Stimulated activated CD4-positive, alpha-beta T cell treated with anti-CD3 and anti-CD28 coated beads, Interleukin-4, amount 100 ng/mL, for 48 hours (primary cell): ENCODE measurements around the gene TNFSF9.
A peak's percentile ranks its signal among the peaks of the same experiment; 100 is the strongest.

Experiments
- DNase-seq, 2 donors: peaks; one replicate each; pipeline ENCODE4 v3.0.0-alpha.2; 2020; ENCODE audit warnings: low read depth in 2 of 2

The TNFSF9 gene

DNA sequence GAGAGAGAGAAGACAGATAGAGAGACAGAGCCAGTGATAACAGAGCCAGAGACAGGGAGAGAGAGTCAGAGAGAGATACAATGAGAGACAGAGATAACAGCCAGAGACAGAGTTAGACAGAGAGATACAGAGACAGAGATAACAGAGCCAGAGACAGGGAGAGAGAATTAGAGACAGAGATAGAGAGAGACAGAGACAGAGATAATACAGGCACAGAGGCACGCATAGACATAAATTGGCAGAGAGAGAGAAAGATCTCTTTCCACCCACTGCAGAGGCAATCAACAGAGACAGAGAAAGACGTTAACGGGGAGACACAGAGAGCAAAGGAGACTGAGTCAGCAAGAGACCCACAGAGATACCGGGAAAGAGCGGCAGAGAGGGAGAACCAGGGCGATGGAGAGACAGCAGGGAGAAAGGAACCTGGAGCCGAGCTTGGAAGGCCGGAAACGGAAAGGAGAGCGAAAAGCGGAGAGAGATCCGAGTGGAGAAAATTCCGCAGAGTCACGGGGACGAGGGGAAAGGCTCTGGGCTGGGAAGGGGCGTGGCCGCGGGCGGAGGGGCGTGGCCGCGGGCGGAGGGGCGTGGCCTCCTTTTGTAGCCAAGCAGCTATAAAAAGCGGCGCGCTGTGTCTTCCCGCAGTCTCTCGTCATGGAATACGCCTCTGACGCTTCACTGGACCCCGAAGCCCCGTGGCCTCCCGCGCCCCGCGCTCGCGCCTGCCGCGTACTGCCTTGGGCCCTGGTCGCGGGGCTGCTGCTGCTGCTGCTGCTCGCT is at the start of gene TNFSF9:
Gene TNFSF9 (plus strand): TSS at position 641 of the 777 bp plus-strand sequence. CDS start 11 bp downstream, at position 652.
- peak; percentile 76 to 81 for DNase-seq

DNA sequence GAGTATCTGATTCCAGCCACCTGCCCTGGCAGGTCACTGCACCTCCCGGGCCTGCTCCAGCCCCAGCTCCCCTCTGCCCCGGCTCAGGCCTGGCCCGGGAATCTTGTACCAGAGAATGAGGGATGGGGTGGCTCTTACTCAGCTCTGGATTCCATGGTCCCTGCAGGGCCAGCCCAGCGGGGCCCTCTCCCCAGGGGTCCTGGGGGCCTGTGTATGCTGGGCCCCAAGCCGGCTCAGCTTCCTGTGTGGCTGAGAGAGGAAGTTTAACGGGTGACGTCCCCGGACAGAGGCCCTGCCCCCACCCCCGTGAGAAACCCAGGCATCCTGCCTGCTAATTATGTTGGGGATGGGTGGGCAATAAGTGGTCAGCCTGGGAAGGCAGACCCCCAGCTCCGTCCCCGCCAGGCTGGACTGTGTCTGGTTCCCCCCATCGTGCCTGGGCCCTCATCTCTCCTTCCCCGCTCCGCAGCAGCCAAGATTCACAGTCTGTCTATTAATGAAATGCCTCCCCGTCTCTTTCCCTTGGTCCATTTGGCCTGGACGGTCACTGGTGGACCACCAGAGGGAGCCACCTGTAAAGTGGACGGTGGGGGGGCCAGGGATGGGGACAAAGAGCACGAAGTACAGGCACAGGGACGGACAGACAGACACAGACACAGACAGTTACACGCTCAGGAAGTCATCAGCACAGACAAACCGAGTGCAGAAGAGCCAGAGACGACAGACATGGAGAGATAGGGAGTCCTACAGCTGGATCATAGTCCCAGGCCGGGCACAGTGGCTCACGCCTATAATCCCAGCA is 49.1 kb upstream of the TNFSF9 start, which contains the start of gene DENND1C:
Gene DENND1C (minus strand): TSS at position 247 of the 802 bp plus-strand sequence. CDS start 92 bp downstream, at position 155.
- peak; percentile 55 to 58 for DNase-seq

GRCh38 chr19:6482343-6482686 is 48.5 kb upstream of the TNFSF9 start:
- DNase-seq = no peak

DNA sequence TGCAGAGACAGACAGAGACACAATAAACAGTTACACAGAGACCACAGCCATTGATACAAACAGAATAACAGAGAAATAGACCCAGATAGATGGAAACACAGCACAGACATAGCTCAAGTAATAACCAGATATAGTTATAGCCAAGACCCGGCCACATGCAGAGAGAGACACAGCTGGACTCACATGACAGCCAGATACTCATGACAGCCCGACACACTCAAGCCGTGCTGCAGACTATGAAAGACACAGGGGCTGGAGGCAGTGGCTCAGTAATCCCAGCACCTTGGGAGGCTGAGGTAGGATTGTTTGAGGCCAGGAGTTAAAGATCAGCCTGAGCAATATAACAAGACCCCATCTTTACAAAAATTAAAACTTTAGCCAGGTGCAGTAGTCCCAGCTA is 47.6 kb upstream of the TNFSF9 start:
- DNase-seq = no peak

- DNase-seq = no peak
Measured at GRCh38 chr19:6484230-6484629, 46.6 kb upstream of the TNFSF9 start.

DNA sequence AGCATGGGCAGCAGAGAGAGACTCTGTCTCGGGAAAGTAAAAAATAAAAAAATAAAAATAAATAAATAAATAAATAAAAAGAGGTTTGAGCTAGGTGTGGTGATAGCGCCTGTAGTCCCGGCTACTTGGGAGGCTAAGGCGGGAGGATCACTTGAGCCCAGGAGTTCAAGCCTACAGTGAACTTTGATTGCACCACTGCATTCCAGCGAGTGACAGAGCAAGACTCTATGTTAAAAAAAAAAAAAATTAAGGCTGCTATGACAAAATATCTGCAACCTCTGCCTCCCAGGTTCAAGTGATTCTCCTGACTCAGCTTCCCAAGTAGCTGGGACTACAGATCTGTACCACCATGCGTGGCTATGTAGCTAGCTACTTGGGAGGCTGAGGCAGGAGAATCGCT is 46.0 kb upstream of the TNFSF9 start:
- no peak for DNase-seq

GRCh38 chr19:6489278-6490061 is 41.4 kb upstream of the TNFSF9 start:
- no peak for DNase-seq

DNA sequence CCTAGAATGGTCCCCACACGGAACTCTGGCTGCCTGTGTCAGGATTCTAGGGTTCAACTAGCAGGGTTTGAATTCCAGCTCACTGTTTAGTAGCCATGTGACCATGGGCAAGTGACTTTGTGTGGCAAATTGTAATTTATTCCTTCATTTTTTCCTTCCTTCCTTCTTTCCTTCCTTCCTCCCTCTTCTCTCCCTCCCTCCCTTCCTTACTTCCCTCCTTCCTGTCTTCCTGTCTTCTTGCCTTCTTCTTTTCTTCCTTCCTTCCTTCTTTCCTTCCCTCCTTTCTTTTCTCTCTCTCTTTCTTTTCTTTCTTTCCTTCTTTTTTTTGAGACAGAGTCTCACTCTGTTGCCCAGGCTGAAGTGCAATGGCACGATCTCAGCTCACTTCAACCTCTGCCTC is 40.7 kb upstream of the TNFSF9 start:
- DNase-seq = no peak

DNA sequence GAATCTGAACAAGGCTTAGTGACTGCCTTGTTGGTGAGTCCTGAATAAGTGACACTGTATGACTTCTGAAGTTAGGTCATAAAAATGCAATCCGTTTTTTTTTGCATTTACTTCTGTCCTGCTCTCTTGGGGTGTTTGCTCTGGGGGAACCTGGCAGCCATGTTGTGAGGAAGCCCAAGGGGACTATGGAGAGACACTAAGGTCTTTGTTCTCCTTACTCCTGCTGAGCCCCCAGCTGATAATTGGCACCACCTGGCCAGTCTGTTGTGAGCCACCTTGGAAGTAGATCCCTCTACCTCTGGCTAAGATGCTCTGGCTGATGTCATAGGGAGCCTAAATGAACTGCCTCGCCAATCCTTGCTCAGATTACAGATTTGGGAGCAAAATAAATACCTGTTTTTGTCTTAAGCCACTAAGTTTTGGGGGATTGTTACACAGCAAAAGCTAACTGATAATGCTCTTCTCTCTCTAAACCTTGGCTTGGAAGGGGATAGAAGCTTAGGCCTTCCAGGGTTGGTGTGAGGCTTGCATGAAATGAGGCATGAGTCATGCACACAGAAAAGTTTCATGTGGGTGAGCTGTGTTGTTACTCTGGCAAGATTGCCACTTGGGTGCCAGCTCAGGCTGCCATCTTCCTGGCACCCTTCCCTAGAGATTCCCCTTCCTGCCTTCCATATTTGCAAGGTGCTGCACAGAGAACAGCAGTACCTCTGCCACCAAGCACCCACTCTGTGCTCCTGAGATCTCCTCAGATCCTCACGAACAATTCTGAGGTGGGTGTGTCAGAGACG is 38.8 kb upstream of the TNFSF9 start:
- no peak for DNase-seq

DNA sequence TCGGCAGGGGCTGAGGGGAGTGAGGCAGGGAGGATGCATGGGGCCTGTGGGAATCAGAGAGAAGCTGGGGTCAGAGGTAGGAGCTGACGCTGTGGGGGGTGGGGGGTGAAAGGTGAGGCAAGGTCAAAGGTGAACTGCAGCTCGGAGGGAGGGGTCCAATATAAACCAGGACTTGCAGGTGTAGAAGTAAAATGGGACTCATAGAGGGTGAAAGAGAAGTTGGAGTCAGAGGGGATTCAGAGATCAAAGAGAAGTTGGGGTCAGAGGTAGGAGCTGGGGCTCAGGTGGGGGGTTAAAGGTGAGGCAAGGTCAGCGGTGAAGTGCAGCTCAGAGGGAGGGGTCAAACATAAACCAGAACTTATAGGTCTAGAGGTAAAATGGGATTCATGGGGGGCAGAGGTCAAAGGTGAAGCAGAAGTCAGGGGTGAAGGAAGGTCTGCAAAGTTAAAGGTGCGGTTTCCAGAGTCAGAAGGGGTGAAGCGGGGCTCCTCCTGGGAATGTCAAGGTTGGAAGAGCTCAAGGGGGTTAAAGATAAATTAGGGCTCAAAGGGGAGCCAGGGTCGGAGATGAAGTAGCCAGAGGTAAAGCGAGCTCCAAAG is 36.3 kb upstream of the TNFSF9 start:
- DNase-seq = no peak

GRCh38 chr19:6495947-6496346 is 34.9 kb upstream of the TNFSF9 start:
- no peak for DNase-seq

DNA sequence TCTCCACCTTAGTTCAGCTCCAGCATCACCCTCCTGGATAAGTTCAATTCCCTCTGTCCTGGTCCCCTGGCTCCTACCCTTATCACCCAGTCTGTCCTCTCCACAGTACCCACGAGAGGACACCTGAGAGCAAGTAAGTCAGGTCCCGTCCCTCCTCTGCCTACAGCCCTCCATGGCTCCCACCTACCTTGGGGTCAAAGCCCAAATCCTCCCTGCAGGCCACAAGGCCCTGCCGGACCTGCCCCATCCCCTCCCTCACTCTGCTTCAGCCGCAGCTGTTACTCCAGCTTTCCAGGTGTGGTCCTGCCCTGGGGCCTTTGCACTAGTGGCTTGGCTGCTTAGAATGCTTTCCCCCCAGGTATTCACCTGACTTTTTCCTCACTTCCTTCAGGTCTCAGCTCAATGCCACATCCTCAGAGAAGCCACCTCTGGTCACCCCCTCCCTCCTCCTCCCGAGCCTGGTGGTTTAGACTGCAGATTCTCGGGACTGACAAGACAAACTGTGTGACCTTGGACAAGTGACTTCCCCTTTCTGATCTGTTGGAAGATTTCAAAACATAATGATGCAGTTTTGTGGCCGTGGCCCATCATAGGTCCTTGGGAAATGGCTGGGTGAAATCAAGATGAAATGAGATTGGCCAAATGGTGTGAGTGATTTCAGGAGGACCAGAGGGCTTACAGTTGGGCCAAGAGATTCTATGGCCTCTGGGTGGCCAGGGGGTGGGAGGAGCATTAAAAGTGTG is 32.4 kb upstream of the TNFSF9 start:
- DNase-seq = no peak

DNA sequence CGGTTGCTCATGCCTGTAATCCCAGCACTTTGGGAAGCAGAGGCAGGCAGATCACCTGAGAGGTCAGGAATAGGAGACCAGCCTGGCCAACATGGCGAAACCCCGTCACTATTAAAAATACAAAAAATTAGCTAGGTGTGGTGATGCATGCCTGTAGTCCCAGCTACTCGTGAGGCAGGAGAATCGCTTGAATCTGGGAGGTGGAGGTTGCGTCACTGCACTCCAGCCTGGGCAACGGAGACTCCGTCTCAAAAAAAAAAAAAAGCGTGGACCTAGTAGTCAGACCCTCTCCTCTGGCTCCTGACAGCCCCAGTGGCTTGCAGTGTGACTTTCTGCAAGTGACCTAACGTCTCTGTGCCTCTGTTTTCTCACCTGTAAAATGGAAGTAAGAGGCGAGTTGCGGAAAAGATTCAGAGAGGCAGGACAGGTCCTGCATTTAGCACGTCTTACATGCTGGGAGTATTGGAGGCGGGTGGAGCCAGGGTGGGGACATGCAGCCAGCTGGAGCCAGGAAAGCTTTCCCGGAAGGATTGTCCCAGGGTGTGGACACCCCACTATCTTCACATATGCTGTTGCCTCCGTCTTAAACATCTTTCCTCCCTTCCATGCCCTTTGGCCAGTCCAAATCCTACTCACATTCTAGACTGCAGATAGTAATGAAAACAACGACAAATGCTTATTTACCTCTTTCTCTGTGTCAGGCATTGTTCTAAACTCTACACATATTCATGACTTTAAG is 31.6 kb upstream of the TNFSF9 start:
- no peak for DNase-seq

DNA sequence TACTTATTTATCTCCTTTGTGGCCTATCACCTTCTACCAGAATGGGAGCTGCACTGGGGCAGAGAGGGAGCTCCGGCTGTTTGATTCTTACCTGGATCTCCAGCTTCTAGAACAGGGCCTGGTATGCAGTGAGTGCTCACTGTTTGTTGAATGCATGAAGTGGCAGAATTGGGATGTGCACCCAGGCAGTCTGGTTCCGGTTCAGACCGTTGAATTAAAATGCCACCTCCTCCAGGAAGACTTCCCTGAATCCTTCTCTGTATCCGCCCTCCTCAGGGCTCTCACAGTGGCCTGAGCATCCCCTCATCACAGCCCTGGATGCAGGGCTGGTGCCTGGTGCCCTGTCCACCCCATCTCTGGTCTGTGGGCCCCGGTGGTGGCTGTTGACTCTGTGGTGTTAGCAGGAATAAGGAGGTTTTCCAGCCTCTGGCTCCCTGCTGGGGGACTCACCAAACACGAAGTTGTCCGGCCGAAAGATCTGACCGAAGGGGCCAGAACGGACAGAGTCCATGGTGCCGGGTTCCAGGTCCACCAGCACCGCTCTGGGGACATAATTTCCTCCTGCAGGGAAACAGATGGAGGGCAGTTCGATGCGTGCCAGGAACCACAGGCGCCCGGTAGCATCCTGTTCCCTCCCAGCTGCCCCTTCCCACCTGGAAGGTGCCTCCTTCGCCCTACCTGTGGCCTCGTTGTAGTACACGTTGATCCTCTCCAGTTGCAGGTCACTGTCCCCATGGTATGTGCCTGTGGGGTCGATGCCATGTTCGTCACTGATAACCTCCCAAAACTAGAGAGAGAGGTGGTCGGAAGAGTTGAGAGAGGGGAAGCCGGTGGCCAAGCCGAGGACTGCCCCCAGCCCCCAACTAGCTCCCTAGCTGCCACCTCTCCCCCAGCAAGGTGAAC is 29.7 kb upstream of the TNFSF9 start:
- DNase-seq = no peak

- DNase-seq = no peak
Measured at GRCh38 chr19:6501740-6502648, 28.8 kb upstream of the TNFSF9 start, which contains the start of gene TUBB4A. TUBB4A (minus strand) TSS chr19:6502309; CDS start chr19:6502212, 97 bp downstream.

GRCh38 chr19:6503407-6504201 is 27.2 kb upstream of the TNFSF9 start:
- no peak for DNase-seq
